Breast epithelium (tissue), 3 donors: ENCODE measurements around the gene EFCAB8.

ENCODE experiments used
- CTCF ChIP-seq, 3 donors: fragments of 450-650 bp; IDR thresholded peaks; one replicate each; pipeline ENCODE4 v1.5.1; 2016 to 2017; ENCODE audit warnings: antibody characterized with exemption in 3 of 3, mild to moderate bottlenecking in 3 of 3, moderate library complexity in 3 of 3
- POLR2AphosphoS5 ChIP-seq, 3 donors: sonication (generic); formaldehyde crosslinking; IDR thresholded peaks; one replicate each; pipeline ENCODE4 v1.6.1; 2017; ENCODE audit warnings: antibody characterized with exemption in 3 of 3

GRCh38 chr20:32903666-32904175 is 45.0 kb downstream of the EFCAB8 start:
- TF ChIP-seq CTCF (IDR thresholded peaks at IDR 0.05) = no peak
- TF ChIP-seq POLR2AphosphoS5 (IDR thresholded peaks at IDR 0.05) = no peak
